Activated CD4-positive, alpha-beta T cell treated with anti-CD3 and anti-CD28 coated beads, Interleukin-2, amount 50 U/mL, for 1 hour (primary cell): Measurements from ENCODE around the gene INO80.
"Not testable (repeated sequence)": the region's sequence is repeated elsewhere in the genome, so short reads cannot be mapped to it uniquely, and the experiment has no call there.

Experiments used
- DNase-seq: peaks from one replicate; pipeline ENCODE4 v3.0.0-alpha.2; 2020

The INO80 gene

GRCh38 chr15:40959331-40960141, 156.5 kb downstream of the INO80 start:
- no peak for DNase-seq

DNA sequence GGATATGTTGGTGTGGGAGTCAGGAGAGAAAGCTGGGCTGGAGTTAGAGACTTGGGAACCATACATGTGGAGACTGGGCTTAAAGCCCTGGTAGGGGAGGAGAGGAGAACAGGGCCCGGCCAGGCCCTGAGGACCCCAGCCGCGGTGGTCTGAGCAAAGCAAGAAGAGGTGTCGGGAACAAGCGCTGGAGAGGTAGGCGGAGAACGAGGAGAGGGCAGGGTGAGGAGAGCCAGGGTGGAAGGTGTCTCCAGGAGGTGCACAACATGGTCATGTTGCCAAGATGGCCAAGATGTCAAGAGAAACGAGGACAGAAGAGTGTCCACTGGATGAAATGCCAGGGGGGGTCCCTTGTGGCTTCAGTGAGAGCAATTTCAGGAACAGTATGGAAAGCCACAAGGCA, 157.4 kb downstream of the INO80 start:
- DNase-seq = no peak

DNA sequence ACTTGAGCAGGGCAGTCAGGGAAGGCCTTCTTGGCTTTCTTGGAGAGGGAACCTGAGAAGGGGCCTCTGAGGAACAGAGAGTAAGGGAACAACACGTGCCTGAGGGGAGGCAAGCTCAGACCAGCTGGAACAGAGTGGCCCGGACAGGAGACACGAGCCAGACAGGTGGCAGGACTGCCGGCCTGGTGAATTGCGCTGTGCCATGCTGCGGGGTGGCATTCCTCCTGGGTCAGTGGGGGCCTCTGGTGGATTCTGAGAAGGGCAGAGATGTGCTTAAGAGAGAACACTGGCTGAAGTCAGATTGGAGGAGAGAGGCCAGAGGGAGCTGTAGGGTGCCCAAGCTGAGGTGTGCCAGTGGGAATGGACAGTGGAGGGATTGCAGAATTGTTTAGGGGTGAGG, 157.9 kb downstream of the INO80 start:
- DNase-seq = no peak

- DNase-seq = no peak
These were observed 158.5 kb downstream of the INO80 start for GRCh38 chr15:40957581-40958051.

GRCh38 chr15:40957041-40957555, 159.0 kb downstream of the INO80 start:
- no peak for DNase-seq

DNA sequence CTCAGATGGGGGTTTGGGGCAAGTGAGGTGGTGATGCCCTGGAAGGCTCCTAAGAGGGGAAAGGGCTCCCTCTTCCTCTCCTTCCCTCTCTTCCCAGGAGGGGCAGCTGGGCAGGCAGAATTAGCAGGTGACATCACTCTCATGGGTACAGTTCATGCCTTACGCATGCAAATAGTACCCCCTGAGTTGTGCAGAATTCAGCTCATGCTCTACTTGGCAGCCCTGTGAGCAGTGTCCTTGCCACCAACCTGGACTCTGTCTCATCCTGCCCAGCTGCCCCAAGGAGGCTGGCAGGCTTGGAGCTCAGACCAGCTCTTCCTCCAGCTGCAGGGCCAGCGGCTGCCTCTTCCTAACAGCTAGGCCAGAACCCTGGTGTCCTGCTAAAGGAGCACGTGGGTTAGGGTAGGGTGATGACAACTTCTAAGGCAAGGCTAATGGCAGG, 159.5 kb downstream of the INO80 start:
- DNase-seq = no peak

GRCh38 chr15:40955930-40956540, 160.0 kb downstream of the INO80 start:
- no peak for DNase-seq

DNA sequence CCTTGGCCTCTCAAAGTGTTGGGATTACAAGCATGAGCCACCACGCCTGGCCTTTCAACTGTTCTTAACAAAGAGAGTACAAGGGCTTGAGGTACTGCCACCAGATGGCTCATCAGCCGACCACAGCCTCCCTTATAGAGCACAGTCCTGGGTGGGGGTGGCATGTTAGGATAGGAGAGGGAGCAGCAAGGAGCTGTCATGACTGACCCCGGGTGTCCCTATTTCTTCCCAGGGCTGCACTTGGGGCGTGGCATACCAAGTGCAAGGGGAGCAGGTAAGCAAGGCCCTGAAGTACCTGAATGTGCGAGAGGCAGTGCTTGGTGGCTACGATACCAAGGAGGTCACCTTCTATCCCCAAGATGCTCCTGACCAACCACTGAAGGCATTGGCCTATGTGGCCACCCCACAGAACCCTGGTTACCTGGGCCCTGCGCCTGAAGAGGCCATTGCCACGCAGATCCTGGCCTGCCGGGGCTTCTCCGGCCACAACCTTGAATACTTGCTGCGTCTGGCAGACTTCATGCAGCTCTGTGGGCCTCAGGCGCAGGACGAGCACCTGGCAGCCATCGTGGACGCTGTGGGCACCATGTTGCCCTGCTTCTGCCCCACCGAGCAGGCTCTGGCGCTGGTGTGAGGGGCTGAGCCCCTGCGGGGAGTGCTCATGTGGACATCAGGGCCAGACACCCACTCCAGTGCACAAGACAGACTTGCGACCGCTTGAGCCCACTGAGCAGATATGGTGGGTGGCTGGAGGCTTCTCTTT, 160.8 kb downstream of the INO80 start:
- DNase-seq = no peak

- not testable (repeated sequence) for DNase-seq
These were observed 161.8 kb downstream of the INO80 start for GRCh38 chr15:40954158-40954848.

- DNase-seq = no peak
These were observed 162.4 kb downstream of the INO80 start for GRCh38 chr15:40953713-40954074.

DNA sequence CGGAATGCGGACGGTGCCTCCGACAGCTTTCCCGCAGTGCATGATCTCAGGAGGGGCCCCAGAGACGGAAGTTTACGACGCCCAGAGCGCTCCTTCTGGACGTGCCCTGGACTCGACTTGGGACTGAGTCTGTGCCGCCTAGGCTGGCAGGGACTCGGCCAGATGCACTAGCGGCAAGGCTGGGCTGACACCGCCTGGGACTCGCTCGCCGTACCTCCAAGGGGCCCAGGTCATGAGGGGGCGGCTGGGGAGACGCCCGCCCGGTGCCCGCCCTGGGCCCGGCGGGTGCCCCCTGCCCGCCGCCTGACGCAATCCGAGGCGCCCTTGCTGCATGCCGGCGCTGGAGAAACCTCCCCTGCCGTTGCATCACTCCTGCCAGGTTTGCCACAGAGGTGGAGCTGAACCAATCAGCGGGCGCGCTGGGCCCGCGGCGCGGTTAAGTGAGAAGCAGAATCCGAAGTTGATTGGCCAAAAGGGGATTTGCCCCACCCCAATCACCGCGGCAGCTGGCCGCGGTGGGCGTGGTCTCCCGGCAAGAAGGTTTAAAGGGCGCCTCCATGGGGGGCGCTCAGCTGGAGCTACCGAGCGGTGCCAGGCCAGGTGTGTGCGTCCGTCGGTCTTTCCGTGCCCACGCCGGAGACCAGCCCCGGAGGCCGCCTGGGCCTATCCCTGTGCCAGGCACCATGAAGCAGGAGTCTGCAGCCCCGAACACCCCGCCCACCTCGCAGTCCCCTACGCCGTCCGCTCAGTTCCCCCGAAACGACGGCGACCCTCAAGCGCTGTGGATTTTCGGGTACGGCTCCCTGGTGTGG, 163.0 kb downstream of the INO80 start, which contains the start of gene CHAC1:
Gene CHAC1, plus strand, starts transcription at position 571 of the 812 bp plus-strand sequence. Its CDS starts 113 bp downstream, at position 684.
- DNase-seq = peak; percentile 94

DNA sequence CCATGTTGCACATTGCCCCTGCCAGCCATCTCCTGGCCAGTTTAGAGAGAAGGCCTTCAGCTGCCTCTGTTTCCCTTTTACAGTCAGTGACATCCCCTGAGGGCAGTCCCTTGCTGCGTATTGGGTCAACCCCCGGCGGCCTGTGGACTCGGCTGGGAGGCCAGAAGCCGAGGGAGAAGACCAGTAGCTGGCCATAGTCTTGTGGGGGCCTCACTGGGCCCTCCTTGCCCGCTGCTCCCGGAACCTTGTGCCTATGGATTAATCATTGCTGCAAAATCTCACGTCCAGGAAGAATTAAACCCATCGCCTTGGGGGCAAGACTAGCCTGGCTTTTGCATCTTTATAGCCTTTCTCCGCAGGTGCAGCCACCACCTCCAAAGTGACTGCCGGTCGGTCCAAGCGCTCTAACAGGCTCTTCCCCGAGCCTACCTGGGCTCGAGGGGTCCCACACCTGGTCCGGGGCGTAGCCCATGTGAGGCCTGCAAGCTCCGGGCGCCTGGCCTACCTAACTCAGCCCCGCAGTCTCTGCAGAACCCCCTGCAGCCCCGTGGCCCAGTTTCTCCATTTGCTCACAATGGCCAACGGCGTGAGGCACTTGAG, 163.7 kb downstream of the INO80 start:
- DNase-seq = no peak

GRCh38 chr15:40951764-40952163, 164.3 kb downstream of the INO80 start:
- no peak for DNase-seq

- no peak for DNase-seq
These were observed 166.3 kb downstream of the INO80 start for GRCh38 chr15:40949756-40950207.

- no peak for DNase-seq
These were observed 167.2 kb downstream of the INO80 start for GRCh38 chr15:40948706-40949473.

DNA sequence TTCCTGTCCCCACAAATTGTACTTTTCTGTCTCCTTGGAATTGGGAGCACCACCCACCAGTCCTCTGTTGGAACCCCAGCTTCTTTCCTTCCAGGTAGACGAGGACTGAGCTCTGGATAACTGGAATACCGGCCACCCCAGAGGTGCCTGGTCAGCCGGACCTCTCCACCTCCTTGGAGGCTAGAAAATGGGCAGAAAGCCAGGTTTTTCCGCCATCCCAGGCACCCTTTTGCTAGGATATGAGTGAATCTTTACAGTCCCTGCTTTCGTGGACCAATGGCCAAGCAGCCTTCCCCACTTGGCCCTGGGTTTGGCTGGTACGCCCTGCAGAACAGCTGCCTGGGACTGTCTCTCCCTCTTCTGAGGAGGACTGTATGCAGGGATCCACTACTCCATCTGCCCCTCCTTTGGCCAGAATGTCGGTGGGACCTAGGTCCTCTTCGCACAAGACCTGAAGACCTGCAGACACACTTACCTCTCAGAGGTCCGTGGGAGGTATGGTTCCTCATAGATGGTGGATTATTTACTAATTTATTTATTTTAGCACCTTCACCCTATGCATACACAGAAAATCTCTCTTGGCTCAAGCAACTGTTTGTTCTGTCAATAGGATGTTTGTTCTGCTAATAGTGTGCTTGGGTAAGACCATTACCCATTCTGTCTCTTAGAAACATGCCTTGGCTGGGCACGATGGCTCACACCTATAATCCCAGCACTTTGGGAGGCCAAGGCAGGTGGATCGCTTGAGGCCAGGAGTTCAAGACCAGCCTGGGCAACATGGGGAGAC, 171.4 kb downstream of the INO80 start:
- DNase-seq = no peak

- DNase-seq = no peak
These were observed 172.2 kb downstream of the INO80 start for GRCh38 chr15:40943764-40944365.

- DNase-seq = no peak
These were observed 173.2 kb downstream of the INO80 start for GRCh38 chr15:40942878-40943277.

- no peak for DNase-seq
These were observed 173.7 kb downstream of the INO80 start for GRCh38 chr15:40942337-40942854.
